HS-5 (cell line): ENCODE results near the gene SCPEP1.
A peak's percentile ranks its signal among the peaks of the same experiment; 100 is the strongest.
"Not testable (repeated sequence)": the region's sequence is repeated elsewhere in the genome, so short reads cannot be mapped to it uniquely, and the experiment has no call there.

Experiments used
- DNase-seq: peaks from one replicate; pipeline ENCODE4 v3.0.0-alpha.2; 2012; ENCODE audit warnings: low read depth

SCPEP1 gene, protein sequence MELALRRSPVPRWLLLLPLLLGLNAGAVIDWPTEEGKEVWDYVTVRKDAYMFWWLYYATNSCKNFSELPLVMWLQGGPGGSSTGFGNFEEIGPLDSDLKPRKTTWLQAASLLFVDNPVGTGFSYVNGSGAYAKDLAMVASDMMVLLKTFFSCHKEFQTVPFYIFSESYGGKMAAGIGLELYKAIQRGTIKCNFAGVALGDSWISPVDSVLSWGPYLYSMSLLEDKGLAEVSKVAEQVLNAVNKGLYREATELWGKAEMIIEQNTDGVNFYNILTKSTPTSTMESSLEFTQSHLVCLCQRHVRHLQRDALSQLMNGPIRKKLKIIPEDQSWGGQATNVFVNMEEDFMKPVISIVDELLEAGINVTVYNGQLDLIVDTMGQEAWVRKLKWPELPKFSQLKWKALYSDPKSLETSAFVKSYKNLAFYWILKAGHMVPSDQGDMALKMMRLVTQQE

DNA sequence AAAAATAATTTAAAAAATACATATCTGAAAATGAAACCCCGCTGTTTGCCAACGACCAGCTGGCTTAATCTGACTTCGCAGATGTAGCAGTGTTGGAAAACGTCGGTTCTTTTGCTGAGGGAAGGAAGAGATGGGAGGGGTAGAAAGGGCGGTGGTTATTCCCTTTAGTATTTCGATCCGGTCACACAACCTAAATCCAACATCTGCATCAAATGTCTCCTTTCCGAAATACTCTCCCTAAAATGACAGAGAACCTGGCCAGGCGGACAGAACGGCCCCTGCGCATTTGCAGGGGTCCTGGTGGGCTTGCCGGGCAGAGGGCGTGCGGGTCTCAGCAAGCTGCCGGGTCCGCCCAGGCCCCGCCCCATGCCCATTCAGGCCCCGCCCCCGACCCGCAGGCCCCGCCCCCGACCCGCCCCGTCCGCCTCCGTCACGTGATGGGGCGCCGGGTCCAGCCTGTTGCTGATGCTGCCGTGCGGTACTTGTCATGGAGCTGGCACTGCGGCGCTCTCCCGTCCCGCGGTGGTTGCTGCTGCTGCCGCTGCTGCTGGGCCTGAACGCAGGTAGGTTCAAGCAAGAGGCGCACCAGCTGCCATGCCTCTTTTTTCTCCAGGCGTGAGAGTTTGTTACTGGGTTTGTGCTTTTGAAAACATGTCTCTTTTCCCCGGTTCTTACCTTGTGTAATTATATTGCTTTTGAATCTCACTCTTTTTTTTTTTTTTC lies at the start of gene SCPEP1:
SCPEP1 (plus strand) TSS at position 459 of the 723 bp plus-strand sequence; CDS start at position 488, 29 bp downstream.
- peak; percentile 23 for DNase-seq

DNA sequence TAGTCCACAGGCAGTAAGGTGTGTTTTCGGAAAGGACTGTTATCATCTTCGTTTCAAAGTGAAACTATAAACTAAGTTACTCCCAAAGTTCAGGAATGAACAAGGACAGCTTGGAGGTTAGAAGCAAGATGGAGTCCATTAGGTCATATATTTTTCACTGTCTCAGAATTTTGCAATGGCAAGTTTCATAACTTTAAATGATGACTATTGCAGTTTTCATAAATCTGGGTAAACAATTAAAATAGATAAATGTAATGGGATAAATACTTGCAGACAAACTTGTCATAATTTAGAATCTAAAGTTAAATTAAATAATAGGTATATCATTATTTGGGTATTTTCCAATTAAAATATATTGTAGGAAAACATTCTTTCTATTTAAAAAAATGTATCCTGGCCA lies 49.3 kb upstream of the SCPEP1 start:
- DNase-seq, result no peak

- no peak for DNase-seq
Measured at GRCh38 chr17:56929362-56929969, 48.5 kb upstream of the SCPEP1 start.

DNA sequence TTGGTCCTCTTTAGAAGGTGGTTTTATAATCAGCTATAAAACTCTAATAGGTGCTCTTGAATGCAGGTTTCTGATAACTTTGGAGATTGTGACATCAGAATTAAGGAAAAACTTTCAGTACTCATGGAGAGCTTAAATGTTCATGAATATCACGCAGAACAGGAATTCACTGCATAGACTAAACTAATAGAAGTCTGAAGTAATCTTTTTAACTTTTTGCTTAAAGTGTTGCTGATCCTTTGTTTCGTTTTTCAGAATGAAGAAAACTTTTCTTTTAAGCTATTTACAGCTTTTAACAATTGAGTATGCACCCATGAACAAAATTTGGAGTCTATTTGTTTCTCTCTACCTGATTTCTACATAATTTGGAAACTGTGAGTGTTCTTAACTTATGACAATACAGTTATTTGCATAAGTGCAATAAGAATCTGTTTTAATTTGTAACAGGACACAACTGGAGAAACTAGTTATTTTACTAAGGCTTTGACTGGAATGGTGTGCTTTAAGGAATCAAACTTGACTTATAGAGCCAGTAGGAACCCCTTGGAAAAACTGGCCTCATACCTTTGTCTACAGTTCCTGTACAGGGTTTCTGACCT lies 47.1 kb upstream of the SCPEP1 start:
- DNase-seq, result no peak

DNA sequence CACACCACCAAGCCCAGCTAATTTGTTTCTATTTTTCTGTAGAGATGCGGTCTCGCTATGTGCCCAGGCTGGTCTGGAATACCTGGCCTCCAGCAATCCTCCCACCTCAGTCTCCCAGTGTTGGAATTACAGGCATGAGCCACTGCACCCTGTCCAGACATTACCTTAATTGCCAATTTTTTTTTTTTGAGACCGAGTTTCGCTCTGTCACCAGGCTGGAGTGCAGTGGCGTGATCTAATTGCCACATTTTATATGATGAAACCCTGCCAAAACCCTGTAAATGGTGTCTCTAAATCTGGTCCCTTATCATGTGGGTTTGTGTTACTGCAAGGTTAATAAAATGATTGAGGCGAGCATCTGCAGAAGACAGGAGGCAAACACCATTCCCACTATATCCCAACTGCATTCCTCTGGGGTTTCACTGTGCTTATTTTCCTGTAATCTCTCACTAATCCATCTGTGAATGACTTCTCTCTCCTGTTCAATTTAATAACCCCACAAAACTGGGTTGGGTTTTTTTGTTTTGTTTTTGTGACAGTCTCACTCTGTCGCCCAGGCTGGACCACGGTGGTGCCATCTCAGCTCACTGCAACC lies 44.7 kb upstream of the SCPEP1 start:
- no peak for DNase-seq

GRCh38 chr17:56933868-56934267 lies 44.1 kb upstream of the SCPEP1 start:
- DNase-seq, result no peak

GRCh38 chr17:56934280-56934679 lies 43.7 kb upstream of the SCPEP1 start:
- DNase-seq, result no peak

DNA sequence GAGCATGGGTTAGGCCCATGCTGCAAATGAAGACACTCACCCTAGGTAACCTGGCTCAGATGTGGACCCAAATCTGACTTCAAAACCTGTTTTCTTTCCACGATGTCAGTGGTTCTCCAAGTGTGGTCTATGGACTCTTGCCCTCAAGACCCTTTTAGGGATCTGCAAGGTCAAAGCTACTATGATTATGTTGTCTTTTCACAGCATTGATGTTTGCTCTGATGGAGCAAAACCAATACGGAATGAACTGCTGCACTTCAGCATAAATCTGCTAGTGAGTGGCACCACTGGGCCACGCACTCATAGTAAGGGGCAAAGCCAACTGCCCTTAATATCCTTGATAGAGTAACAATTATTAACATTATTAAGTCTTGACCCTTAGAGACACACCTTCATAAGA lies 42.5 kb upstream of the SCPEP1 start:
- DNase-seq, result no peak

- no peak for DNase-seq
Measured at GRCh38 chr17:56936697-56937322, 41.1 kb upstream of the SCPEP1 start.

- DNase-seq, result no peak
Measured at GRCh38 chr17:56937687-56938086, 40.2 kb upstream of the SCPEP1 start.

- not testable (repeated sequence) for DNase-seq
Measured at GRCh38 chr17:56938206-56938605, 39.7 kb upstream of the SCPEP1 start.

- DNase-seq, result no peak
Measured at GRCh38 chr17:56939869-56940484, 38.0 kb upstream of the SCPEP1 start.

- no peak for DNase-seq
Measured at GRCh38 chr17:56943505-56944125, 34.3 kb upstream of the SCPEP1 start.

GRCh38 chr17:56945938-56946505 lies 31.9 kb upstream of the SCPEP1 start:
- DNase-seq, result no peak

GRCh38 chr17:56947741-56948140 lies 30.2 kb upstream of the SCPEP1 start:
- DNase-seq, result no peak

DNA sequence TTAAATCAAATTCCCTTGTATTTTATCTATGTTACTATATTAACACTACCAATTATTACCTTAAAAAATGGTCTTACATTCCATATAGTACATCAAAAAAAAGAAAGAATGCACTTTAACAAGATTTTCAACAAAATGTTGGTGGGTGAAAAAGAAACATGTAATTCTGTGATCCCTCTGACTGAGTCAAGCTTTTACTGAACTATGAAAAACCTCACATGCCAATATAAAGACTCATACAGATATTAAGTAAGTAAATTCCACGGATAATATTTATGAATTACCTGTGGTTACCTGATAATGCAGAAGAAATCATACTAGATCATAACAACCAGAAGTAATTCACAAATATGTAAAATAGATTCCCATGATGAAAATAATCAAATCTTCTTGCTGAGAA lies 29.4 kb upstream of the SCPEP1 start:
- no peak for DNase-seq

DNA sequence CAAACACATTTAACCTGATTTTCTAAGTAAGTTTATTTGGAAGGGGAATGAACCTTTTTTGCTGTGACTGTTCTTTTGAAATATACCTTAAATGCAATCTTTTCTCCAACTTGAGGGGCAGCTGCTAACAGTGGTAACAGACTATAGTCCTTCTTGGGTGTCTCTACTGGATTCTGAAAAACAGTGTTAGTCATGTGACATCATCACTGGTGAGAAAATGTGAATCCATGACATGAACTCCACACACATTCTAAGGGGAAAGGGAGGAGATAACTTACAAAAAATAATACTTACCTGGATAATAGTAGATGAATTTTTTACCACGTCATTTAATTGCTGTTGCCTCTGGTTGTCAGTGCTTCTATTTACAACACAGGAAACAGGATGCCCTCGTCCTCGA lies 28.3 kb upstream of the SCPEP1 start:
- DNase-seq, result no peak

- no peak for DNase-seq
Measured at GRCh38 chr17:56956992-56957391, 20.9 kb upstream of the SCPEP1 start.

DNA sequence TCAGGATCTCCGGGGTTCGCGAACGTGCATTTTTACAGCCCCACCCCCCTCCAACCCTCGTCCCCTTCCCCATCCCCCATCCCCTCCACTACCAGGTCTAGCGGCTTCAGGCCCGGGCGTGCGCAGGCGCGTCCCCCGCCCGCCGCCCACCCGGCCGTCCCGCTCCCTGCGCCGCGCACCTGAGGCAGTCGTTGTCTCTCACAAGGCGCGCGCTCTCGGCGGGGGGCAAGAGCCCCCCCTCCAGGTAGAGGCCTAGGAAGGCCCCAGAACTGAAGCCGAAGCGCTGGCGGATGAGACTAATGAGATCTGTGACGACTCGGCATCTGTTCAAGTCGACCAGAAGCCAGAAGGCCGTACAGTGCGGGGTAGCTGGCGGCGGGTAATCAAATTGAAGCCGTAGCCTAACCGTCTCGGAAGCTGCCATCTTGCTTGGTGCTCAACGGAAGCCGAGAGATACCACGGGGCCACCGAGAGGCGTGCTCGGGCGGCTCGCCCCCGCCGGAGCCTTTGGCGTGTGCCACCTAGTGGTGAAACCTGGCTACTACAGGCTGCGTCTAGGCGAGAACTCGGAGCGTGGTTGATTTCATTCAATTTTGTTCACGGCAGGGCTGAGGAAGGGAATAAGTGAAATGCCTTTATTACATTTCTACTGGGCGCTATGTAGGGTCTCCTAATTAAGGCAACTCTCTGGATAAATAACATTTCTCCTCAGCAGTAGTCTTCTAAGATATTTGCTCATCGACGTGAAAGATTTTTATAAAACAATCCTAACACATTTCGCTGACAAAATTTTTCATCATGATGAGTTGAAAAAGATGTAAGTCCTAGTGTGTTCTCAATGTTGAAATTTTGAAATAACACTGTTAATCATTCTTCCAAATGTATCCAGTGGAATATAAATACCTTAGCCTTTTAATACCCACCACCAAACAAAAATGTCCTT lies 17.1 kb upstream of the SCPEP1 start, which contains the start of gene COIL:
COIL (minus strand) TSS at position 455 of the 943 bp plus-strand sequence; CDS start at position 424, 31 bp downstream.
- DNase-seq, result peak; percentile 60
